Umbilical cord (tissue), 2 donors: ENCODE data around the gene AHCYL2. TPM values are rescaled to one million over a fixed set of nuclear protein-coding genes. Genes with fewer than 3 reads are reported as not detected.
"Not testable (repeated sequence)": the region's sequence is repeated elsewhere in the genome, so short reads cannot be mapped to it uniquely, and the experiment has no call there.

Source experiments
- DNase-seq: peaks from one replicate; pipeline ENCODE4 v3.0.0-alpha.2; 2015; ENCODE audit warnings: low spot score
- total RNA-seq: library from RNA; depleted of rRNA; stranded (reverse); fragments of >200 nt; gene quantifications from one replicate; pipeline ENCODE4 v1.2.3, GENCODE V29; 2014; ENCODE audit warnings: low replicate concordance; ENCODE audit not compliant: insufficient read depth

The AHCYL2 gene
- total RNA-seq, 1 donor from 2014 or later: 6.7 TPM

DNA sequence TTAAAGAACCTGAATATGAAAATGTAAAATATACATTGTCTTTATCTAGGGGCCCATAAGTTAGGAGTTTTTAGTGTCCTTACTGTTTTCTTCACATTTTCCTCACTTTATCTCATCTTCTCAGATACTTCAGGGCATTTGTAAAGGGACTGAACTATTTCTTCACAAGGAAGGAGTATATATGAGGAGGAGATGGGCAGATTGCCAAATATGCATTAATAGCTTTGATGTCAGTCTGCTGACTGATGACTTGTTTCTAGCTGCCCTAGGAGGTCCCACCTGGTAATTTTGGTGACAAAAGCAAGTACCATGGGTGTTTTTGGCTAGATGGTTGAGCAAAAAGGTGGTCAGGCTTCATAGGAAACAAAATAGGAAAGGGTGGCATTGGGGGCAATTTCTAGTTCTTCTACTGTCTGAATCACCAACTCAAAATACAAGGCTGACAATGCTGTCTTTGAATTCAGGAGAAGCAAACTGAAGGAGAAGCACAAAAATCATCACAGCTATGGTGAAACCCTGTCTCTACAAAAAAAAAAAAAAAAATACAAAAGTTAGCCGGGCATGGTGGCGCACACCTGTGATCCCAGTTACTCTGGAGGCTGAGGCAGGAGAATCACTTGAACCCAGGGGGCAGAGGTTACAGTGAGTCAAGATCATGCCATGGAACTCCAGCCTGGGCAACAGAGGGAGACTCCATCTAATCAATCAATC lies 199.0 kb downstream of the AHCYL2 start:
- DNase-seq: peak; percentile 16

DNA sequence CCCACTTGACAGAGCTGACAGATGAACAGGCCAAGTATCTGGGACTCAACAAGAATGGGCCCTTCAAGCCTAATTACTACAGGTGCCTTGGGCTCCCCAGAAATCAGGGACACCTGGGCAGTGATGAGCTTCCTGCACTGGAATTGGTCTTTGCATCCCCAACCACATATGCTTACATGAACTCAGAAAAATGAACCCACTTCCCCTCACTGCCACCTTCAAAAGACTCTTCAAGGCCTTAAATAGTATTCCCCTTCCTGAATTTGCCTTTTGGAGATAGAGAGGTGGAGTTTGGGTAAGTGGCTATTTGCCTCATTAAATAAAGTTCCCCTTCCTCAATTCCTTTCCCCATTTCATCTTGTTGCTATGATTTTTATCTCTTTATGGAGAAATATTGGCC lies 201.7 kb downstream of the AHCYL2 start:
- no peak for DNase-seq

DNA sequence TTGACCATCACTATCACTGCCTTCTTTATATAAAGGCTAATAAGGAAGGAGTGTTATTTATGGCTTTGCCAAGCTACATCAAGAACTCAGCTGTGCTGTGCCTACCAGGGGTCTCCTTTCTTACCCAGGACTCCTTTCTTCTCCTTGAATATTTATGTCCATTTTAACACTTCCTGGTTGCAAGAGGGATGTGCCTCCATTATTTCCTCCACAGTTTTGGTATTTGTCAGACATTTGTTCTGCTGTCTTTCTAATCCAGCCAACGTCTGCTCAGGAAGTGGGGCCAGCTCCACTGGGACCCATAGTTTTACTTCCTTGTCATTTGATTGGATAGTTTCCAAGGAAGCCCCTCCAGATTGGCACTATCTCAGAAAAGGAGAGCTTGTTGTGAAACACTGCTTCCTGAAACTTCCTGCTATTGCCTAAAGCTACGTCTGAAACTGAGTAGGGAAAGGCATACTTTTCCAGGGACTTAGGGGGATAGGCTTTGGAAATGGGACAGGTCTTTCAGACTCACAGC lies 202.8 kb downstream of the AHCYL2 start:
- no peak for DNase-seq

DNA sequence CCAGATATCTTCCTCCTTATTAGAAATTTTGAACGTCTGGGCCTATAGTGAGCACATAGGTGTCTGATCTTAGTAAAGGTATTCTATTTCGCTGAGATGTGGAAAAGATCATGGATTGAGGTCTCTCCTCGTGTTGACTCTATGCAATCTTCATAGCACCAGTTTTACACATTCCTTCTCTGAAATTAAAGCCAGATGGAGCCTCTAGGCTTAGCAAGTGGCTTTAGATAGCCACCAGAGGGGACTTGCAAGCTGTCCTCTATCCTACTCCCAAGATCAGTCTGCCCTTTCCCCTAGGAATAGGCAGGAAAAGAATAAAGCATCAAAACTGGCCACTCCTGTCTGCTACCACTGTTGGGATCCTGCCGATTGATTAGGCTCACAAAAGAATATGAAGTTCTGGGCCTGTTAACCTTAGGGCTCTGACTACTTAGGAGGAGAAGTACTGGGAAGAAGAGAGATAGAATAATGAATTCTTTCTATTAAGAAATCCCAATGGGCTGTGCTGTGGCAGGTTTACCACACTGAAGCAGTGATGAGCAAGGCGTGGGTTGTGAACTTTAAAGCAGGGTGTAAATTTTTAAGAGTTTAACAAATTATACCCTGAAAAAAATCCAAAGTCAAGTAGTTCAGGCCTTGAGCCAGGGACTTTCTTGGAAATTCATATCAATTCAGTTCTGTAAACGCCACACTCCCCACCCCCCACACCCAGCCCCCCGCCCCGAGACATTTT lies 207.2 kb downstream of the AHCYL2 start:
- DNase-seq: no peak

DNA sequence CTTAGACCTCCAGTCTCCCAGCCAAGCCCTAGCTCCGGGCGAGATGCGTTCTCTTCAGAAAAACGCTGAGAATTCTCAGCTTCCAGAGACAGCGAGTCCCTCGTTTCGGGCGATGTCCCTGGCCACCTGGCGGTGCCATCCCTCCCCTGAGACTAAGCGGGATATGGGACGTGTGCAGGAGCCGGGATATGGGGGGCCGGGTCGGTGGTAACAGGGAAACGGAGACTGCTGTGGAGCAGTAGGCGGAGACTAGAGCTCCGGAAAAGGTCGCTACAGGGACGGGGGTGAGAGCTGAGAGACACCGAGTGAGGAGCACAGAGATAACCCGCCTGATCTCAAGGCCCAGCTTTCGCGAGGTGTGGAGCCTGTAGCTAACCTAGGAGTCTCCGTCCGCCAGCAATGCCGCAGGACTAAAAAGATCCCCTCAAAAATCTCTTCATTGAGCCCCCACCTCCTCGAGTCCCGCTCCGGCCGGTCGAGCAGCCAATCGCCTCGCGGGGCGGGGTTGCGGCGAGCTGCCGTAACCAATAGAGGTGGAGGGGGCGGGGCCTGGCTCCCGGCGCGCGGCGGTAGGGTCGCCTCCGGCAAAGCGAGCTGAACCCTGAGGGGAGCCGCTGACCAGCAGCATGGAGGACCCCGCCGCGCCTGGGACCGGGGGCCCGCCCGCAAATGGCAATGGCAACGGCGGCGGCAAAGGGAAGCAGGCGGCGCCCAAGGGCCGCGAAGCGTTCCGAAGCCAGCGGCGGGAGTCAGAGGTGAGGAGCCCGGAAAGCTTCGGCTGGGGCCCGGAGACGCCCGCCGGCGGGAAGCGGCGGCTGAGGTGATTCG lies 209.2 kb downstream of the AHCYL2 start, which contains the start of gene STRIP2:
TSS of gene STRIP2 (plus strand) at position 586 of the 828 bp plus-strand sequence. CDS start at position 627, 41 bp downstream.
- peak; percentile 90 for DNase-seq

DNA sequence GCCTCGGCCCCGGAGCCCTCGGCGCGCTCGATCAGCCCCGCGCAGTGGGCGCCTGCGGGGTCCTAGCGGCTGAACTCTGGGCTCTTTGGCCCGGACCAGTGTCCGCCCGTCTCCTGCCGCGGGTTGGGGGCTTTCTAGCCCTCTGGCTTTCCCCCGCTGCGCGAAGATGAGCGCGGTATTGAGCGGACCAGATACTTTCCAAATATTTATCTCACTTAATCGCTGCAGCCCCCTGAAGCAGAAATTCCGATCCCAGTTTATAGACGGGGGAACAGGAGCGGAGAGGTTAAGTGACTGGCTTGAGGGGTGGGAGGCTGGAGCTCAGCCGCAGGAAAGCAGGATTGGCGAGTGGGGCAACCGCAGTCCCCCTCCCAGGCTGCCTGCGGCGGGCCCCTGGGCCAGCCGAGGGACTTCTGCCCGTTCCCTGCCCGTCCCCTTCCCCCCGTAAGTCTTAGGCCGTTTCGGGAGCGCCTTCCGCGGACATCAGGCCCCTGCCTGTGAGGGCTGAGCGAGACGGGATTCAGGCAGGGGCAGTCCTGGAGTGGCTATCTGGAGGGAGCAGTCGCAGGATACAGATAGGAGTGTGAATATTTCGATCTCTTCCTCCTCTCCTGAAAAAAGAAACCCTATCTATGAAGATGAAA lies 210.0 kb downstream of the AHCYL2 start:
- peak; percentile 3 for DNase-seq

DNA sequence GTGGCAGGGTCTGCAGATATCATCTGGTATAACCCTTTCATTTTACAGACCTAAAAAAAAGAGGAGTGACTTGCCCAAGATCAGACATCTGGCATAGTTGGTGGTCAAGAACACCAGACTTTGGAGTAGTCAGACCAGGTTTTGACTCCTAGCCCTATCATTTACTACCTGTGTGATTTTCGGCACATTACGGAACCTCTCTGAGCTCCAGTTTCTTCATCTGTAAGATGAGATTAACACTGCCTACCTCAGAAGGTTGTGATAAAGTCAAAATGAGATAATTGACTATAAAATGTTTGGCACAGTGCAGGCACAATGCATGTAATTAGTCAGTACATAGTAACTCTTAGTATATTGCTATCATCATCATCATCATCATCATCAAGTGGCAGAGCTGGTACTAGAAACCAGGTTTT lies 210.6 kb downstream of the AHCYL2 start:
- no peak for DNase-seq

DNA sequence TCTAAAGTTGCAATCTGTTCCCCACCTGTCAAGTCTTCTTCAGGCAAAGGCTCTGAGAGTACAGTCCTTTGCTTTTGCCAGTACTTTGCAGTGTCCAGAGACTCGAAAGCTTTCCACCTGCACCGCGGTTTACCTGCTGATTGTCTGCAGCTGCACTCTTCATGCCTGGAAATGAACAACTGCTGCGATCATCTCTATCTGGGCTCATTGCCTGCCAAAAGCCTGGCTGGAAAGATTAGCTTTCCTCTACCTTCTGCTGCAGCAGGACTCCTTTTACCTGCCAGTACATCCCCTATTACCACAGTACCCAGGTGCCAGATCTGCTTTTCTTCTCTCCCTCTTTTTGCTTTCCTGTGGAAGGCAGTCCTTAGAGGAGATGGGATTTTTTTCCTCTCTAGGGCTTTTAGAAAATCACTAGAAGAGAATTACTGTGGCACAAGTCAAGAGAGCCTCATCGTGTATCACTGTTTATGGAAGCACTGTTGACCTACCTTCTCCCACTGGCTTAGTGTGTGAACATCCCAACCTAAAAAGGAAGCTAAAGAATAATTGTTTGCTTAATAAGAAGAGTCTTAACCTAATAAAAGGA lies 211.6 kb downstream of the AHCYL2 start:
- DNase-seq: no peak

DNA sequence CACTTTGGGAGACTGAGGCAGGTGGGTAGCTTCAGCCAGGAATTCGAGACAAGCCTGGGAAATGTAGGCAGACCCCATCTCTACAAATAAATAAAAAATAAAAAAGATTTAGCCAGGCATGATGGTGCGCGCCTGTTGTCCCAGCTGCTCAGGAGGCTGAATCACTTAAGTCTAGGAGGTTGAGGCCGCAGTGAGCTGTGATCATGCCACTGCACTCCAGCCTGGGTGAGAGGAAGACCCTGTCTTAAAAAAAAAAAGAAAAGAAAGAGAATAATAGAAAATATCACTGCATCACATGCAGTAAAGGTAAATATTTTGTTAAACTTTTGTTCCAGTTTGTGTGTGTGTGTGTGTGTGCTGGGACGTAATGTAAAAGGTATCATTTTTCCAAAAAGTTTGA lies 212.4 kb downstream of the AHCYL2 start:
- no peak for DNase-seq

DNA sequence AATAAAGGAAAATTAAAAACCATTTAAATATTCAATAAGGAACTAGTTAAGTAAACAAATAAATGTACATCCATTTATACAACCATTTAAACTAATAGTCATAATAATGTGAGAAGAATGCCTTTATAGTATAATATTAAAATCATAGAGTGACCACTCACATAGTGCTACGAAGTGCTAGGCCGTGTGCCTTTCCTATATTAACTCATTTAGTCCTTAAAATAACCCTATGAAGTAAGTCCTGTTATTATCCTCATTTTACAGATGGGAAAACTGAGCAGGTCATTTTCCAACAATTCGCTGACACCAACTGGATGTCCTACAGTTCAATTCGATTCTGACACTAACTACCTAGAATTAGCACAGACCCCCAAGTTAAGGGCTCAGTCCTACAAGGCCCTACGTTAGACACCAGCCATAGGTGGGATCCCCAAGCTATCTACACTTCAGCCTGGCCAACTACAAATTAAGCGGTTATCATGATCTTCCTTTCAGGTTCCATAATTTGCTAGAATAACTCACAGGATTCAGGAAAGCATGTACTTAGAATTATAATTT lies 213.5 kb downstream of the AHCYL2 start:
- DNase-seq: no peak

DNA sequence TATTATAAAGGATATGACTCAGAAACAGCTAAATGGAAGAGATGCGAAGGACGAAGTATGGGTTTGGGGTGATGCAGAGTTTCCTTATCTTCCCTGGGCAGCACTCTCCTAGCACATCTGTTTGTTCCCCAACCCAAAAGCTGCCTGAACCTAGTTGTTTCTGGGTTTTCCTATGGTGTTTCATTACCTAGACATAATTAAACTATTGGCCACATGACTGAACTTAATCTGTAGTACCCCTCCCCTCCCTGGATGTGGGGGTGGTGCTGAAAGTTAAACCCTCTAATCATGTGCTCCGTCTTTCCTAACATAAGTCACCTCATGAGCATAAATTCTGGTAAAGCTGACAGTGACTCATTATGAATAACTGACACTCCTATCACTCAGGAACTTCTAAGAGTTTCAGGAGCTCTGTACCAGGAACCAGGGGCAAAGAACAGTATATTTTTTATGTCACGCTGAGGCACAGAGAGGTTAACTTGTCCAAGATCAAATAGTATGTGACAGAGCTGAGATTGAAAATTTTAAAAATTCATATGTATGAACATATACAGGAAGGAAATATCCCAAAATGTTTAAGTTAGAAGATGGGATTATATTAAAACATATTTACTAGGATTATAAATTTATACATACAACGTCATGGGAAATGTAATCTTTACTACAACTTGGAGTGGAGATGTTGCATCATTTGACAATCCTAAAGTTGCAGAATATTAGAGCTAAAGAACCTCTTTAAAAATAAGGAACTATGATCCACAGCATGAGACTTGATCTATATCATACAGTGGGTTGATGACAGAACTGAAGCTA lies 214.2 kb downstream of the AHCYL2 start:
- DNase-seq: no peak

DNA sequence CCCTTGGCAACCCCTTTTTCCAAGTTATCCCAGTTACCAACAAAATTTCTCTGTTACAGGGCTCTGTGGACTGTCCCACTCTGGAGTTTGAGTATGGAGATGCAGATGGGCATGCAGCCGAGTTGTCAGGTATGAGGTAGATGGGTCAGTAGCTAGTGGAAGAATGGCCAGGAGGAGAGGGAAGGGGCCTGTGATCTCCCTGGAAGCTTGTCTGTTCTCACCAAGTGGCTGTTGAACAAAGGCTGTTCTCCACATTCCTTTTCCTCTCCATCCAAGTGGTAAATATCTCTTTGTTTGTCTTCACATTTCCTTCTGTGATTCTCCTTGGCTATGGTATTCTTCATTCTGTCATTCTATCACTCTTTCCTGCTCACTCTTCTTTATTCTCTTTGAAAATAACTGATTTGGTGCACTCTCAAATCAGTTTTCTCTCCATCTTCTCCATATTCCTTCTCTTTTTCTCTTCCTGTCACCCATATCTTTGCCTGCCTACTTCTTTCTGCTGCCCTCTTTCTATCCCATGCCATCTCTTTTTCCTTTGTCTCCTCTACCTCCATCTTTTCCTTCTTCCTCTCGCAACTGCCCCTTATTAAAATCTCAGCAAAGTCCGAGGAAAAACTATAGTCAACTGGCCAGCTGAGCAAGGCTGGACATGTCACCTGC lies 215.3 kb downstream of the AHCYL2 start:
- no peak for DNase-seq

DNA sequence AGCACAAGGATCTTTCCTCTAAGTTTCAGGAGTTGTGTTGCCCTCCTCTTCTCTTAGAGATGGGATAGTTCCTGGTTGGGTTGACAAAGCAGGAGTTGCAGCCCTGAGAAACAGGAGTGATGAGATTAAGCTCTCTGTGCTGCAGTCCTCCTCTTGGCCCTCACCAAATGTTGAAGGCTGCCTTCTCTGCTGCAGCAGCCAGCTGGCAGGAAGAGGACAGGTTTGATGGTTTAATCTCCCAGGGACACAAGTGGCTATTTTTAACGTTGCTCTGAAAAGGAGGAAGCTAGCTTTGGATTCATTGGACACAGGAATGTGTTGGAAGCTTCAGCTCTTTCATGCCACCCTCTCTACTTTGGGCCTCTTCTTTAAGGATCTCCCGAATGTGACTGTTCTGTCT lies 218.8 kb downstream of the AHCYL2 start:
- DNase-seq: no peak

DNA sequence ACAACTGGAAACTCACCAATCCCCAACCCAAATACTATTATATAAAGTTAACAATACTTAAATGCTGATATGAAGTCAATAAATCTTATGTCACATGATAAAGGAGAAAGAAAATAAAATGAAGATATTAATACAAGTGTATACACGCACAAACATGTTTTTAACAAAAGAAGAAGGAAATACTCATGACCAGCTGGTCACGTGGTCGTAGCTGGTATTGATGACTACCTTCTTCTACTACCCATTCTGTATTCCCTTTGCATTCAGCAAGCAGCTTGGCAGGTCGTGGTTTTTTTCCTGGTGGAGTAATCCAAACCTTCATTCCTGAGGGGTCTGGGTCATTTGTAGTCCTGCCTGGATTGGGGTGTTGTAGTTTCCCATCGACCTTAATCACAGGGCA lies 219.9 kb downstream of the AHCYL2 start:
- not testable (repeated sequence) for DNase-seq

DNA sequence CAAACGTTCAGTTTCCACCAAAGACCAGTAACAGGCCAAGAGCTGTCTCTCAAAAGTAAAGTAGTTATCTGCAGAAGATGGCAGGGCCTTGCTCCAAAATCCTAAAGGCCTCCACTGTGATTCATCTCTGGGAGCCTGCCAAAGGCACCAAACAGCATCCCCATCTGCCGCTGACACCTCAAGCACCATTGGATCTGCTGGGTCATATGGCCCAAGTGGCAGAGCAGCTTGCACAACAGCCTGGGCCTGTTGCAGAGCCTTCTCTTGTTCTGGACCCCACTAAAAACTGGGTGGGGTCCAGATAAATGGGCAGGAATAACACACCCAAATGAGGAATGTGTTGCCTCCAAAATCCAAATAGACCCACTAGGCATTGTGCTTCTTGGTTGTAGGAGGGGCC lies 222.1 kb downstream of the AHCYL2 start:
- not testable (repeated sequence) for DNase-seq

DNA sequence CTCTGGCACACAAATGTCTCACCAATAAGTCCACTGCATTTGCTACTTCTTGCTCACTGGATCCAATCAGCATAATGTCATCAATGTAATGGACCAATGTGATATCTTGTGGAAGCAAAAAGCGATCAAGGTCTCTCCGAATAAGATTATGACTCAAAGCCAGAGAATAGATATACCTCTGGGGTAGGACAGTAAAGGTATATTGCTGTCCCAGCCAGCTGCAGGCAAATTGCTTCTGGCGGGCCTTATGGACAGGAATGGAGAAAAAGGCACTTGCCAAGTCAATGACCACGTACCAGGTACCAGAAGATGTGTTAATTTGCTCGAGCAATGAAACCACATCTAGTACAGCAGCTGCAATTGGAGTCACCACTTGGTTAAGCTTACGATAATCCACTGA lies 222.6 kb downstream of the AHCYL2 start:
- DNase-seq: not testable (repeated sequence)

DNA sequence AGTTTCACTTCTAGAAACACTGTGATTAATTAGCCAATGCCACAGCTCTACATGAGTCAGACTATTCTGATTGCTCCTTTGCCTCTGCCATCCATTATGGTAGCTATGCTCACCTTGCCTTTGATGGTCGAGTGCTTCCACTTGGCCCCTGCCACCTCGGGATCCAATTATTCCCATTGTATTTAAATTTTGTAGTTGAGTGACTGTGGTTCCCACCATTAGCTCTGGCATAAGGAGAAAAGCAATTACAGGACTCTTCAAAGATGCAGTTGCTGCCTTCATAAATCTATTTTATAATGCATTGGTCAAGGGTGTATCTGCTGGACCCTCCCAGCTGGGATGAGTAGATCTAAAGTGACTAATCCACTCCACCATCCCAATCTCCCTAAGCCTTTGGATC lies 223.8 kb downstream of the AHCYL2 start:
- DNase-seq: not testable (repeated sequence)

DNA sequence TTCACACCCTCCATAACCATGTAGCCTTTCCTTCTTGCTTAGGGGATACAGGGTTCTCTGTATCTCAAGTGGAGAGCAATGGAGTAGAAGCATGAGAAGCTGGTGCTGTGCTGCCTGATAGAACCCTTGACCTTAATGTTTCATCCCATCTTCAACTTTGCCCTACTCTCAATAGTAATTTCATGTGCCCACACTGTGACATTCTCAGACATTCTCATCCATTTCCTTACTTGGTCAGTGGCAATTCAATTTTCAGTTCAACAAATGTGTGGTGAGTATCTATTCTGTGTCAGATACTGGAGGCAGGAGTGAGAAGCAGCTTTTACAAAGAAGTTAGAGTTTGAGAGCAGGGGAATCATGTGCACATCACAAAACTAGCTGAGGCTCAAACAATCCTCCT lies 225.5 kb downstream of the AHCYL2 start:
- DNase-seq: no peak

DNA sequence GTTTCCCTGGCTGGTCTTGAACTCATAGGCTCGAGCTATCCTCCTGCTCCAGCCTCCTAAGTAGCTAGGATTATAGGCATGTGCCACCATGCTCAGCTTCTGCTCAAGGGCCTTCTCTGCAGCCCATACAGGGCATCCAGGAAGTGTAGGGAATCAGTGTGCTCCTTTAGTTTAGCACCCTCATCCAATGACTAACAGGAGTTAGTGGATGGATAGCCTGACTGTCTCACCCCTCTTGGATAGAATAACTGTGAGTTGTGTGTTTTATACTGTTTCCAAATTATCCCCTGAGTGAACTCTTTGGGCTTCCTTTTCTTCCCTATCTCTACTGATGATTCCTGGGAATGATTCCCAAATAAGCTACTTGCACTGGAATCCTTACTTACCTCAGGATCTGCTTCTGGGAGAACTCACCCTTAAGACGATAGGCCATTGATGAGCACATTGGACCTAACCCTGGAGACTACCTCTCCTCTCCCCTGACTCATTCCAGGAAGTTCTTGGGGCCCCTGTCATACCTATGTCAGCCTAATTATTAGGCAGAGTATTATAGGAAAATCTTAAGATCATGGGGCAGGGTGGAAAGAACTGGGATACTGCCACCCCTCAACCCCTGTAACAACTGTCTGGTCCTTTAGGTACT lies 227.9 kb downstream of the AHCYL2 start:
- DNase-seq: no peak
